Activated CD4-positive, alpha-beta T cell treated with anti-CD3 and anti-CD28 coated beads, Interleukin-2, amount 50 U/mL, for 1 hour (primary cell): ENCODE measurements around the gene EIF1B.
"Not testable (repeated sequence)": the region's sequence is repeated elsewhere in the genome, so short reads cannot be mapped to it uniquely, and the experiment has no call there.

Source experiments
- DNase-seq: peaks from one replicate; pipeline ENCODE4 v3.0.0-alpha.2; 2020

The EIF1B gene

DNA sequence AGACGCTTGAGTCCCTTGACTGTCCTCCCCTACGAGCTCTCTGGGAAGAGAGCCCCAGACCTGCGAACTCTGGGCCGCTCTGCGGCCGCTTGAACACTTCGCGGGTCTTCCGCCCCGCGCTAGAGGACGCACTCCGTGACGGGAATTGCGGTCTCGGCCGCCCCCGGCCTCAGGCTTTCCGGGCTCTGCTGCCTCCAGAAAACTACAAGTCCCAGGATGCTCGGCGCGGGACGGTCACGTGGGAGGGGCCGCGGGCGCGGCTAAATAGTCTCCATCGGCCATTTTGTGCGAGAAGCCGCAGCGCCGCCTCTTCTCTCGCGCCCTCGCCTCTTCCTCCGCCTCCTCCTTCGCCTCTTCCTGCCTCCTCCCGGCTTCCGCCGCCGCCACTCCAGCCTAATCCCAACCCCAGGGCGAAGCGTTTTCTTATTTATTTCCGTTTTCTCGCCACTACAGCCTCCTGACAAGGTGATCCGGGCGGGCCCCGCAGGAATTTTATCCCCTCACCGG lies at the start of gene EIF1B:
EIF1B (plus strand) TSS at position 290 of the 507 bp plus-strand sequence. CDS start 235 bp downstream, outside the sequence.
- peak; percentile 99 for DNase-seq

DNA sequence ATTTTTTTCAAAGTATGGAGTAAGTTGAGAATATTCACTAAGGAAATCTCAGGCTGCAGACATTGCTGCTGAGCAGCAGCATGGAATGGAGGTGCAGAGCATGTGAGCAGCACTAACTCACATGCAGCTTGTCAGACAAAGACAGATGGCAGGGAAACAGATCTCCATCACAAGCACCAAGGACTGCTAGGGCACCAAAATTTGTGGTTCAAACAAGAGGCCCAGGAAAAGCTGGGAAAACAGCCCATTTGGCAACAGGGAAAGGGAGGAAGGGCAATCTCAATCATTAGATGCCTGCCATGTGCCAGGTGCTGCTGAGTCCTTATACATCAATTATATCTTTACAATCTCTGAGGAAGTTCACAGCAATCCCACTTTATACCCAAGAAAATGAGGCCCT lies 47.2 kb upstream of the EIF1B start:
- no peak for DNase-seq

DNA sequence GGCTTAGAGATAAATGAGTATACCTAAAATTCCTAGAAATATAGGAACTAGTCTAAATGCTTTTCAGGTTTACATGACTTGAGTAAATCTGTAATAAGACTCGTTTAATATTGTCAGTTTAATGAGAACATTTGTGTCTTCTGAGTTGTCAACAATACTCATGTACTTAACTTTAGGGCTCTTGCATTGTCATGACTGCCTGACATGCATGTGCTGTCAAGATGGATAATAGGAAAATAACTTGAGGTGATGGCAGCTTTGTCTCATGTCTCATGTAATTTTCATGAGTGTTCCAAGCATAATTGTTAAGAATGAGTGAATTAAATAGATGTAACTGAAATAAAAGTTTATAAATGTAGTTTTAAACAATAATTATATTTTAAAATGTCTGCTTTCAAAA lies 45.1 kb upstream of the EIF1B start:
- no peak for DNase-seq

DNA sequence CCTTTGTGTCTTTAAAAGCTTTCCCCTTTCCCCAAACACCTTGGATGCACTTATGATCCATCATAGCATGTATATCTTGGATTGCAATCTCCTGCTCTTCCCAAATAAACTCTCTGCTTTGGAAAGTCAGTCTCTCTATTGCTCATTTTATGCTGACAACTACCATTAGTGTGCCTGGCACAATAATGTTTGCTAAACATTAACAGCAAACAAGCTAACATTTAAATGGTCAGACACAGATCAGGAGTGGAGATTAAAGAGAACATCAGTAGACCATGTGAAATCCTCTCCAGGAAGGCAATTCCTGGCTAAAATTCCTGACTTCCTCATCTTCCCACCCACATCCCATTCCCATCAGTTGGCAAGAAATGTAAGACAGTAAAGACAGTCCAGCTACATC lies 44.3 kb upstream of the EIF1B start:
- no peak for DNase-seq

GRCh38 chr3:40267937-40268724 lies 41.4 kb upstream of the EIF1B start:
- DNase-seq = no peak

- DNase-seq = no peak
Observed at GRCh38 chr3:40268802-40269524, 40.5 kb upstream of the EIF1B start.

GRCh38 chr3:40278791-40279190 lies 30.7 kb upstream of the EIF1B start:
- DNase-seq = no peak

GRCh38 chr3:40281995-40282394 lies 27.5 kb upstream of the EIF1B start:
- DNase-seq = no peak

- not testable (repeated sequence) for DNase-seq
Observed at GRCh38 chr3:40283057-40283456, 26.4 kb upstream of the EIF1B start.

GRCh38 chr3:40287248-40287647 lies 22.3 kb upstream of the EIF1B start:
- no peak for DNase-seq

- no peak for DNase-seq
Observed at GRCh38 chr3:40290396-40290795, 19.1 kb upstream of the EIF1B start.

DNA sequence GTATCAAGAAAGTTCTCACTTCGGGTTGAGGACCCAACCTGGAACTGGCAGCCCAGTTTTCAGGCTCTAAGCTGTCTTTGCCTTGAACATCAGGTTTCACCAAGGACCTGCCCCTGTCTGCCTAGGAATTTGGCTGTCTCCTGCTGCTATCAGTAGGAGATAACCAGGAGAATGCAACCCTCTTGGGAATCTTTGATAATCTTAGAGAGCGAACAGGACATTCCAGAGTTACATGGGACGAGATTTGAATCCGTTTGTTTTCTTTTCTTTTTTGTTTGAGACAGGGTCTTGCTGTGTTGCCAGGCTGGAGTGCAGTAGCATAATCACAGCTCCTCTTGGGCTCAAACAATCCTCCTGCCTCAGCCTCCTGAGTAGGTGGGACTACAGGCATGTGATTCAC lies 18.0 kb upstream of the EIF1B start:
- DNase-seq = no peak

DNA sequence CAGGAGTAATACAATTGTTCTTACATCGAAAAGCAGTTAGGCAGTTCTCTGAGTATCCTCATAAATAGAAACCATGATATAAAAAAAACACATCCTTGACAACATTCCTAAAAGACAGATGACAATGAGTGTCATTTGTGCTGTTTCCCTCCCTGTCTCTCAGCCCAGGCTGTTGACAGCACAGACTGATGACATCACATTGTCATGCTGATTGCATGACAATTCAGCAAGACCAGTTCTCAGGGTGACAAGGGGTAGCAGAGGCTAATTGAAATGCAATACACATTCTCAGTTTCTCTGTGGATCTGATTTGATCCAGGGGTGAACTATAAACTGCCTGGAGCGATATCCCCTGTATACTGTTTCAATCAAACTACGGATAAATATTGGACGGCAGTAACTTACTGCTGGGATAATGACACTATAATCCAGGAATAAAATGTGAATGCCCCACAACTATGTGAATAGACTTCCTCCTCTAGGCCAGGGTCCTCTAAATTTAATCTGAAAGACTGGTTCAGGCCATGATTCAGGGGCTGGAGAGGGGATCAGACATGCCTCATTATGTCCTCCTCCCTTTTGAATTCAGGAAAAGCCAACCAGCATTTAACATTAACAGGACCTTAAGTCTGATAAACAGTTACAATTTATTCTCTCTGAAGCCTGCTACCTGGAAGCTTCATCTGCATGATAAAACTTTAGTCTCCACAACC lies 16.7 kb upstream of the EIF1B start:
- DNase-seq = no peak

GRCh38 chr3:40294434-40294833 lies 15.1 kb upstream of the EIF1B start:
- DNase-seq = no peak

- DNase-seq = no peak
Observed at GRCh38 chr3:40298075-40298474, 11.4 kb upstream of the EIF1B start.

DNA sequence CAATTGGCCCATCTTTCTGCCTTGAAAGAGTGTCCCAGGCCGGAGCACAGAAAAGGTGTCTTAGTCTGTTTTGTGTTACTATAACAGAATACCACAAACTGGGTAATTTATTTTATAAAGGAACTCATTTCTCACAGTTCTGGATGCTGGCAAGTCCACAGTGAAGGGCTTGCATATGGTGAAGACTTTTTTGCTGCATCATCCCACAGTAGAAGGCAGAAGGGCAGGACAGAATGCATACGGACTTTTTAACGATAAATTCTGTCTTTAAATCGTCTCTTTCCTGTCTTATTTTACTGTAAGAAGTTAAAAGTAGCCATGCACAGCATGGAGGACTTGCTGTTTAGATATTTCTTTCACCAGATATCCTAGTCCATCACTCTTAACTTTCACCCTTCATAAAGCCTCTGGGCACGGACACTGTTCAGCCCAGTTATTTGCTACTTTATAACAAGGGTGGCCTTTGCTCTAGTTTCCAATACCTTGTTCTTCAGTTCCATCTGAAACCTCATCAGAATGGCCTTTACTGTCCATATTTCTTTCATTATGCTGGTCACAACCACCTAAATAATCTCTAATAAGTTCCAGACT lies 10.3 kb upstream of the EIF1B start:
- DNase-seq = no peak

- DNase-seq = no peak
Observed at GRCh38 chr3:40299721-40300335, 9.7 kb upstream of the EIF1B start.

DNA sequence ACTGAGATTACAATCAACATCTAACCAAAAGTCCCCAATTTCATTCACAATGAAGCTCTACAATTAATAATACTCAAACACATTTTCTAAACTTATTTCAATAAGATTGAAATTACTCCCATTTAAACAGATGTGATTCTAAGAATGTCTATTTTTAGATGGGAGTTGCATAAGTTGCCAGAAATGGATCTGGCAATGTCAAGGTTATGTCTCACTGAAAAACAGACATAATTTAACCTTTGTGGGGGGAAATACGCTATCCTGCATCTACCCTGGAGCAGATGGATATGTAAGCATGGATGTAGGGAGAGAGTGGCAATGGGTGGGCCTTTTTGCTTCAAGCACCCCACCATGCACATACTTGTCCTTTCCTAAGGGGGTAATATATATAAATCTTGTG lies 6.7 kb upstream of the EIF1B start:
- DNase-seq = no peak

- DNase-seq = no peak
Observed at GRCh38 chr3:40304352-40304751, 5.2 kb upstream of the EIF1B start.

DNA sequence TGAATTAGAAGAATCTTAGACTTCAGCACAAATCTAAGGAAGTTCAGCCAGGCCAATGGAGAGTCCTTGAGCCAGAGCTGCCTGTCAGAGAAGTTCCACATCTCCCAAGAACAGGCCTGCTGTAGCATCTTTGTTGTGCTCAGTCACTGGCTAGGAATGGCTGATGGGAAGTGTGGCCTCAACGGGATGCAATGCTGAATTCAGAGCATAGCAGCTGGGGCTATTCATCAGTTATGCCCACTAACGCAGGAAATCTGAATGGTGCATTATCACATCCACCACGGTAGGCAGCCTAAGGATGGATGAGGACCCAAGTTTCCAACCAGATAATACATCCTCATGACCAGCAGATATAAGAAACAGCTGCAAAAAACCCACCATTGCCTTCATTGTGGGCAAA lies 3.2 kb upstream of the EIF1B start:
- DNase-seq = no peak

GRCh38 chr3:40307176-40307575 lies 2.3 kb upstream of the EIF1B start:
- DNase-seq = no peak

DNA sequence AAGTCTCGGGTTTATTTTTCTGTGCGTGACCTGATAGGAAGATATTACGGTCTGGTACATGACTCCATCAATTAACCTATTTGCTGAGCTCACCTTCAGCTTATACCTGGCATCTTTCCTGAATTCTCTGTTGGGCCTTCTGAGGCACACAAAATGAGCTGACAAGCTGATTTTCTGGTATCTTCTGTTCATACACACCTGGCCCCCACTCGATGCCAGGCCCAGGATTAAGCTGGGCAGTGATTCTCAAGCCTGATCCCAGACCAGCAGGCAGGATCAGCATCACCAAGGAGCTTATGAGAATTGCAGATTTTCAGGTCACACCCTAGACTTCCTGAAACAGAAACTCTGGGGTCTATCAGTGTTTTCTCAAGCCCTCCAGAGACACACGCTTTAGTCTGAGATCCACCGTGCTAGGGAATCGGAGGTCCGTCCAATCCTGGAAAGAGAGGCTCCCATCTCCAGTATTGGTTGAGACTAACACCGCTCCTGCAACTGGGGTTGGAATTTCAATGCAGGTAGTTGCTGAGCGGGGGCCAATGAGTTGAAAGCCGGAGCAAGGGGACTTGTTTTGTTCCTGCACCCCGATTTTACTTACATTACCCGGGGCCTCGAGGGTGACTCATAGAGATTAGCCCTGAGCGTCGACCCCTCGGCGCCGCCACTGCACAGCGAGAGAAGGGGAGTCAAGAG lies 636 bp upstream of the EIF1B start:
- DNase-seq = no peak
